GM11168 (cell line): Measurements from ENCODE around the gene ZYG11B.
"Not testable (repeated sequence)": the region's sequence is repeated elsewhere in the genome, so short reads cannot be mapped to it uniquely, and the experiment has no call there.

ENCODE experiments used
- in situ Hi-C: fragments of 300-500 bp; cut with MboI; formaldehyde crosslinking; loops from one replicate; pipeline ENCODE4 v1.12.0; 2022; ENCODE audit warnings: low sequenced_read_pairs; ENCODE audit not compliant: unreplicated experiment

Gene ZYG11B

DNA sequence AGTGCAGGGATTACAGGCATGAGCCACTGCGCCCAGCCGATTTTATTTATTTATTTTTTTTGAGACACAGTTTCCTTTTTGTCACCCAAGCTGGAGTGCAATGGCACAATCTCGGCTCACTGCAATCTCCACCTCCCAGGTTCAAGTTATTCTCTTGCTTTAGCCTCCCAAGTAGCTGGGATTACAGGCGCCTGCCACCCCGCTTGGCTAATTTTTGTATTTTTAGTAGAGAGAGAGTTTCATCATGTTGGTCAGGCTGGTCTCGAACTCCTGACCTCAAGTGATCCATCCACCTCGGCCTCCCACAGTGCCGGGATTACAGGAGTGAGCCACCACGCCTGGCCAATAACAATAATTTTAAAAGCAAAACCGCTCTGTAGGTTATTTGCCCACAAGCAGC lies 112.9 kb downstream of the ZYG11B start:
- in situ Hi-C loops = not testable (repeated sequence)

GRCh38 chr1:52842643-52843310 lies 116.5 kb downstream of the ZYG11B start, which contains the start of gene ZYG11A:
TSS of gene ZYG11A (plus strand) at chr1:52842760. CDS start at chr1:52842884, 124 bp downstream.
- in situ Hi-C loops = no loop called here

DNA sequence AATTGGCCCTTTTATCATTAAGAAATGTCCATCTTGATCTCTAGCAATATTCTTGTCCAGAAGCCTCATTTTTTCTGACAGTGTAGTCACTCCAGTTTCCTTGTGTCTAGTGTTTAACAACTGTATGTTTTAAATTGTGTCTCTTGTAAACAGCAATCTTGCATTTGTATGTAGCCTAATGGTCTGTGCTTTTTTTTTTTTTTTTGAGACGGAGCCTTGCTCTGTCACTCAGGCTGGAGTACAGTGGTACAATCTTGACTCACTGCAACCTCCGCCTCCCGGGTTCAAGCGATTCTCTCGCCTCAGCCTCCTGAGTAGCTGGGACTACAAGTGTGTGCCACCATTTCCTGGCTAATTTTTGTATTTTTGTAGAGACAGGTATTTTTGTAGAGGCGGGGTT lies 118.9 kb downstream of the ZYG11B start:
- in situ Hi-C loops = not testable (repeated sequence)

GRCh38 chr1:52848423-52848822 lies 122.2 kb downstream of the ZYG11B start:
- in situ Hi-C loops = no loop called here

DNA sequence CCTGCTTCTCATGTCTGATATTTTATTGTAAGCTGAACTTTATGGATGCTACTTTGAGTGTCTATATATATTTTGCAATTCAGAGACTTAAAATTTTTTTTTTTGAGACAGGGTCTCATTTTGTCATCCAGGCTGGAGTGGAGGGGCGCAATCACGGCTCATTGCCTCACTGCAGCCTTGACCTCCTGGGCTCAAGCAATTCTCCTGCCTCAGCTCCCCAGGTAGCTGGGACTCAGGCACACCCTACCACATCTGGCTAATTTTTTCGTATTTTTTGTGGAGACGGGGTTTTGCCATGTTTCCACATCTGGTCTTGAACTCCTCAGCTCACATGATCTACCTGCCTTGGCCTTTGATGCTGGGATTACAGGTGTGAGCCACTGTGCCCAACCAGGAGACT lies 124.7 kb downstream of the ZYG11B start:
- in situ Hi-C loops = no loop called here

DNA sequence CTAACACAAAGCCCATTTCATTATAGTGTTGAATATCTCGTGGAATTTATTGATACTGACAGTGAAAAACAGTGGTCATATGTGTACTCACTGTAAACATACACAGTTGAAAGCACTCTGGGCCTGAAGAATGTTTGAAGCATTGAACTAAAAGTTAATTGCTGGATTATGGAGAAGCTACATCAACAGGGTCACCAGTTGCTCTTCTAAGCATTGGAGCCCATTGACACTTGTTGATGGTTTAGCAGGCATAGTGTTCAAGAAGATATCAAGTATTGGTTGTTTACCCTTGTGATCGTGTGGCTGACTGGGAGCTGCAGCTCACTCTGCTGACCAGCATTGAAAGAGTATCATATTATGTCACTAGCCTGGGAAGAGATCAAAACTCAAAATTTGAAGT lies 126.6 kb downstream of the ZYG11B start:
- in situ Hi-C loops = no loop called here

DNA sequence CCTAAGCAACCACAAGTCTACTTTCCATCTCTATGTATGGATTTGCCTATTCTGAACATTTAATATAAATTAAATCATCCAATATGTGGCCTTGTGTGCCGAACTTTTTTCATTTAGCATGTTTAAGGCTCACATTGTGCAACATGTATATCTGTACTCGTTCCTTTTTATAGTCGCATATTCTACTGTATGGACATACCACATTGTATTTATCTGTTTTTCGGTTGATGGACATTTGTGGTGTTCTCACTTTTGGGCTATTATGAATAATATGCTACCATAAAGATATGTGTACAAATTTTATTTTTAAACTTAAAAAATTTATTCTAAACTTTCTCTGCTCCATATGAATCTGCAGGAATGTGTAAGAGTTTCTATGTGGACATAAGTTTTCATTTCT lies 129.3 kb downstream of the ZYG11B start:
- in situ Hi-C loops = no loop called here

GRCh38 chr1:52856026-52856425 lies 129.8 kb downstream of the ZYG11B start:
- in situ Hi-C loops = no loop called here

DNA sequence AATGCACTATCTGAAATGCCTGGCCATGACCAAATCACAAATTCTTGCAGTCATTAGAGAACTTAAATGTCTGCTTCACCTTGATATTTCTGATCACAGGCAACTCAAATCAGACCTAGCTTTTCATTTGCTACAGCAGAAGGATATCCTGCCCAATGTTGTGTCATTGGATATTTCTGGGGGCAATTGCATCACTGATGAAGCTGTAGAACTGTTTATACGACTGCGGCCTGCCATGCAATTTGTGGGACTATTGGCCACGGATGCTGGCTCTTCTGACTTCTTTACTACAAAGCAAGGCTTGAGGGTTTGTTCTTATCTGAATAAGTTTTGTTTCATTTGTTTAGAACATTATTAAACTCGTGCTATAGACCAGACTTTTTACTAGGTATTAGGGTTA lies 131.2 kb downstream of the ZYG11B start:
- in situ Hi-C loops = no loop called here

DNA sequence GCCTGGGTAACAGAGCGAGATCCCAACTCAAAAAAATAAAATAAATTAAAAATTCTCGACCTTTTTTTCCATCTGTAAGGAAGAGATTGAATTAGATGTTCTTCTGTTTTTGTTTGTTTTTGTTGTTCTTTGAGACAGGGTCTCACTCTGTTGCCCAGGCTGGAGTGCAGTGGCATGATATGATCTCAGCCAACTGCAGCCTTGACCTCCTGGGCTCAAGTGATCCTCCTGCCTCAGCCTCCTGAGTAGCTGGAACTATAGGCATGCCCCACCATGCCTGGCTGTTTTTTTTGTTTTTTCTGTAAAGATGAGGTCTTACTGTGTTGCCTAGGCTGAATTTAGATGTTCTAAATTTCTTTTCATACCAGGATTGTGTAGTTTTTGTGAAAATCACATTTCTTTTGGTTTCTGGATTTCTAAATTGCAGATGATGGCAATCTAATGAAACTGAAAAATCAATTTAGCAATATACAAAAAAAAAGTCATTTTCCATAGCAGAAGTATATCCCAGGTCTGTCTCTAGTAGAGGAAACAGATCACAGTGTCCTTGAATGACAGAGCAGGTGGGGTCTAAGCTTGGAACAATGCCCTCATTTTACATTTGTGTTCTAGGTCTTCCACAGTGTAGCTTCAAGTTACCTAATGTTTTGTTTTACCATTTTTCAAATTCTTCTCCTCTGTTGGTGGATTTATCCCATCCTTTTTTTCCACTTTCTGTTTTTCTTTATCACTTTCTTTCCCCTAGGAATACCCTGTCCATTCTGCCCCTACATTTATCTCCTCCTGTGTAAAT lies 136.6 kb downstream of the ZYG11B start:
- in situ Hi-C loops = no loop called here

- in situ Hi-C loops = no loop called here
Measured at GRCh38 chr1:52867087-52867863, 141.0 kb downstream of the ZYG11B start.

DNA sequence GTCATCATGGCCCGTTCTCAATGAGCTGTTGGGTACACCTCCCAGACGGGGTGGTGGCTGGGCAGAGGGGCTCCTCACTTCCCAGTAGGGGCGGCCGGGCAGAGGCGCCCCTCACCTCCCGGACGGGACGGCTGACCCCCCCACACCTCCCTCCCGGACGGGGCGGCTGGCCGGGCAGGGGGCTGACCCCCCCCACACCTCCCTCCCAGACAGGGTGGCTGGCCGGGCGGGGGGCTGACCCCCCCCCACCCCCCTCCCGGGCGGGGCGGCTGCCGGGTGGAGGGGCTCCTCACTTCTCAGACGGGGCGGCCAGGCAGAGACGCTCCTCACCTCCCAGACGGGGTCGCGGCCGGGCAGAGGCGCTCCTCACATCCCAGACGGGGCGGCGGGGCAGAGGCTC lies 143.5 kb downstream of the ZYG11B start:
- in situ Hi-C loops = not testable (repeated sequence)

DNA sequence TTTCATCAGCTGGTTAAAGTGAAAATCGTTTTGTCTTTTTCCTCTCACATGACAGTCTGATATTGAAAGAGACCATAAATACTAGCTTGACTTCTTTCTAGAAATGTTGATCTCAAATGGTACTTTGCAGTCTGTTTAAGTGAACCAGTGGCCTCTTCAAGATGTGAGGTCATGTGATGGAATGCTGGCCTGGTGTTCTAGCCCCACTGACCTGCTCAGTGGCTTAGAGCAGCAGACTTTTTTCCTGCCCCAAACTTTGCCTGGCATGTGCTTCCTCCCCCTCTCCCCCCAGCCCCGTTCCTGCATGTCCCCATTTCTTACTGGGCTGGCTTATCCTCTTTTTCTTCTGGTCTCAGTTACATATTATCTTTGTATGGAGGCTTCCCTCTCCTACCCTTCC lies 150.6 kb downstream of the ZYG11B start:
- in situ Hi-C loops = no loop called here
